Fibroblast of skin of back (primary cell): Measurements from ENCODE around the gene VGLL4.
A peak's percentile ranks its signal among the peaks of the same experiment; 100 is the strongest.

Experiments used
- DNase-seq: peaks from one replicate; pipeline ENCODE4 v3.0.0-alpha.2; 2013

The VGLL4 gene

DNA sequence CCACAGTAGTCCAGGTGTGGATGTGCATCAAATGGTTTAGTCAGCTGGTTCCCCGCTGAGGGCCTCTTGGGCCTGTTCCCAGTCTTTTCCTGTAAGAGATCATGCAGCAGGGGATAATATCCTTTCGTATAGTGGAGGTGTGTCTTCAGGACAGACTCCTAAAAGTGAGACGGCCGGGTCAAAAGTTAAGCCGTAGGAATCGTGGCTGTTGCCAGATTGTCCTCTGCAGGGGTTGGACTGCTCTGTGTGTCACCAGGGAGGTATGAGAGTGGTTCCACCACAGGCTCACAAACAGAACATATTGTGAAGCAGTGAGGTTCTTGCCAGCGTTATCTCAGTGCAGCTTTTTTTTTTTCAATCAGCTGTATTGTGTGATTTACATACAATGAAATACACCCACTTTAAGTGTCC lies 95.0 kb downstream of the VGLL4 start:
- DNase-seq = peak; percentile 86

DNA sequence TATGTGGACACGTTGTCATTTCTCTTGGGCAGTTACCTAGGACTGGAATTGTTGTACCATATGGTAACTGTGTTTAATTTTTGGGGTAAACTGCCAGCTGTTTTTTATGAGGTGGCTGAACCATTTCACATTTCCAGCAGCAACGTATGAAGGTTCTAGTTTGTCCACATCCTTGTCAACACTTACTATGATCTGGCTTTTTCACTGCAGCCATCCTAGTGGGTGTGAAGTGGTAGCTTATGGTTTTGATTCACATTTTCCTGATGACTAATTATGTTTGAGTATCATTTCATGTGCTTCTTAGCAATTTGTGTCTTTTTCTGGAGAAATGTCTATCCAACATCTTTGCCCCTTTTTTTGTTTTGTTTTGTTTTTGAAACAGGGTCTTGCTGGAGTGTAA lies 96.2 kb downstream of the VGLL4 start:
- DNase-seq = no peak

DNA sequence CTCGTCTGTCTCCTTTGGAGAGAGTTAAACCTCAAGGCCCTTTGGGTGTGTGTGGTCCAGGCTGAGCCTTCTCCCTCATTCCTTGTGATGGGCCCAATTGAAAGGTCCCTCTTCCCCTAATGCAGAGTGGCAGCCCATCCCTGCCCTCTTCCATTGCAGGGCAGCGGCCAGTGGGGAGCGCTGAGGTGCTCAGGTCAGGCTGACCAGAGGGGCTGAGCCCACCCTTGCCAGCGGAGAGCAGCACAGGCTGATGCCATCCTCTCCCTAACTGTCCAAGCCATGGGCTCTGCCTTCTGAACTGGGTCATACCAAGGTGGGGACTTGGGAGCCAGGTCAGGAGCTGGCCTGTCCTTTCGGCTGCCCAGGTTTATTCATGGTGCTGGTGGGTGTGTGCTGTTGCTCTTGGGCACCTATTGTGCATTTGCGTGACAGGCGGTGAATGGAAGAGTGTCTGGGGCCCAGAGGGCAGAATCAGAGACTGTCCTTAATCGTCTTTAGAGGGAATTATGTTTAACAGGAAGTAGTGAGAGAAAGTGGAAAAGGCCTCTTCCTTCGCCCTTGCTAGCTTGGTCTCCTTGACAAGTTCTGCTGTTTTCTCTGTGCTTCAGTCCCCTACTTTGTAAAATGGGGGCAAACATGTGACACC lies 96.9 kb downstream of the VGLL4 start:
- no peak for DNase-seq

DNA sequence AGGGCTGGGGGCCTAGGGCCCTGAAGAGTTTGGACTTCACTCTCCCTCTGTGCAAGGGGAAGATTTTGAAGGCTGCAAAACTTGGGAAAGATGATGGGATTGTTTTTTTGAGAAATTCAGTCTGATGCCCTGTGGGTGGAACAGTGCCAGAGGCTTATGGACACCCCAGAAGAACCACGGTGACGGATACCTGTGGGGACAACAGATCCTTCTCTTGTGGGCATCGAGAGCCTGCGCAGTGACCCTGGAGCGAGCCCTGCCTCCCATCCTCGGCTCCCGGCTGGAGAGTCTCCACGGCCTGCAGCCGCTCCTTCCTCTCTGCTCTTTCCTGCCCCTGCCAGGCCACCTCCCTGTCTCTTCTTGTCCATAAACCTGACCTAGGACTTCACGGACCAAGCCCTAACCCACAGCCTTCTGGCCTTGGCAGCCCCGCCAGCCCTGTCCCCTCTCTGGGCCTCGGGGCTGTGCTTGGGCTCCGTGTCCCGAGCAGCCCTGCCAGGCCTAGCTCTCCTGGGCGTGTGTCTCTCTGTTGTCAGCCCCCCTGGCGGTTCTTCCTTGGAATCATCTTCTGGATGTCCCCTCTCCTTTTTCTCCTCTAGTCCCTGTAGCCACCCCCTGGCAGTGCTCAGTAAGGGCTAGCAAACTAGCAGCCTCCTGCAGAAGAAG lies 98.4 kb downstream of the VGLL4 start:
- DNase-seq = no peak

DNA sequence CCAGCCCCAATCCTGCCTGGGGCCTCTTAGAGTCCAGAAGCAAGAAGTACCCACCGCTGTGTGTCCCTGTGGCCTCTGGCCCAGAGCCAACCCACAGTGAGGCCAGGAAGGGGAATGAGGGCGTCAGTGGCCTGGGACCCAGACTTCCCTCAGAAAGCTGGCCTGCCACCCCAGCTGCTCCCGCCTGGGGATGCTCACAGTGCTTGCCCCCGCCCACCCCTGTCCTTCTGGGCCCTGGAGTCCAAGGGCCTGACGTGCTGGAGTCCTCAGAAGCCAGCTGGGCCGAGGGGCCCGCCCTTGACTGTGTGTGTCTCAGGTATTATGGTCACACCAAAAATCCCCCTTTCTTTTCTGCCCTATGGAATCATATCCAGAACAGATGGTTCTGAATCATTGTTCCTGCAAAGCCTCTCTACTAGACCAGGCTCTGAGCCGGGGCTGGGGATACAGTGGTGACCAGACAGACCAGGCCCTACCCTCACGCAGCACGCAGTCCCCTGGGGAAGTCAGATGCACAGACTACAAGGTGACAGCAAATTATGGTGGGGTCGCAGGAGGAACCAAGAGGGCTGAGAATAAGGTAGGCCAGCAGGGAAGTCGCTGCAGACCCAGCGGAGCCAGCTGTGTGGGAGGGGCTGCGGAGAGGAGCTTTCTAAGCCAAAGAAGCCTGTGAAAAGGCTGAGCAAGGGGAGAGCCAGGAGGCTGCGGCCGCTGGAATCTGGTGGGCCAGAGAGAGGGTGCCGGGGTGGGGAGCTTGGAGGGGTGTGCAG lies 99.1 kb downstream of the VGLL4 start:
- no peak for DNase-seq

DNA sequence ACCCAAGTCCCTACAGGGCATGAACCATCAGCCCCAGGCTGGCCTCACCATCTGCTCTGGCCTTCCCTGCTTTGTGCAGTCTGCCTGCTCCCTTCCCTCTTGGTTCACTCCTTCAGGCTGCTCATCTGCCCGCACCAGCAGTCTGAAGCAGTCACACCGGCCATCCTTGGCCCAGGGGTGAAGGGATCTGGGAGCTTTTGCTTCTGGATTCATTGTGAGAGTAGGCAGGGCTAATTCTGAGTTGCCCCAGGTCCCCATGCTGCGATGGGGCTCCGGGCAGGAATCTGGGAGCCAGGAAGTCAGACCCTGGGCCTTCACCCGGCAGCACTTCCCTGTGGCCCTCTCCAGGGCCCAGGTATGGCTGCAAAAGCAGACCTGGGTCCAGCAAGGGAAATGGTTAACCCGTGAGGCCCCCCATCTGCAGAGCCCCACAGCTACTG lies 99.7 kb downstream of the VGLL4 start:
- DNase-seq = no peak

DNA sequence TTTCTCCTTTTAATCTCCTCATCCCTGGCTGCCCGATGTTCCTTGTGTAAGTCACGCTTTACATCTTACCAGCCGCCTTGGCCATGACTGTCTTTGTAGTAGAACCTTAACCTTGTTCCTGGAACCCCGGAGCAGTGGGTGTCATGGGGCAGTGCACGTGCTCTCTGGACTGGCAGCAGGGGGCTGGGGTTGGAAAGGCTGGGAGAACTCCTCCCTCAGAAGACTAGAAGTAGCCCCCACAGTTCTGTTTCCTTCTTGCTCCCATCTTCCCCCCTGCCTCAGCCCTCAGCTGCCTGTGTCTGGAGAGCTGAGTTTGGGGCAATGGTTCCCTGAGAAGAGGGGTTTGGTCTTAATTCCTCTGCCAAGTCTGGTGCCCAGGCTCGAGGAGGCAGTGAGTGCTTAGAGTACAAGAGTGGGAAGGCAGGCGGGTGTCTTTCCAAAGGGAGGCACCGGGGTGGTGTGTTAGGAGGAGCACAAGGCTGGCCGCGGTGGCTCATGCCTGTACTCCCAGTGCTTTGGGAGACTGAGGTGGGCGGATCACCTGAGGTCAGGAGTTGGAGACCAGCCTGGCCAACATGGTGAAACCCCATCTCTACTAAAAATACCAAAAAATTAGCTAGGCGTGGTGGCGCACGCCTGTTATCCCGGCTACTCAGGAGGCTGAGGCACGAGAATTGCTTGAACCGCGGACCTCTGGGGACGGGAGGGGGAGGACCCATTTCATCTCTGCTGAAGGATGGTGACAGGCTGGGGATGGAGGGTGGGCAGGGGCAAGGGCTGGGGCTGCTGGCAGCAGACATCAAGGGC lies 100.4 kb downstream of the VGLL4 start:
- DNase-seq = no peak

DNA sequence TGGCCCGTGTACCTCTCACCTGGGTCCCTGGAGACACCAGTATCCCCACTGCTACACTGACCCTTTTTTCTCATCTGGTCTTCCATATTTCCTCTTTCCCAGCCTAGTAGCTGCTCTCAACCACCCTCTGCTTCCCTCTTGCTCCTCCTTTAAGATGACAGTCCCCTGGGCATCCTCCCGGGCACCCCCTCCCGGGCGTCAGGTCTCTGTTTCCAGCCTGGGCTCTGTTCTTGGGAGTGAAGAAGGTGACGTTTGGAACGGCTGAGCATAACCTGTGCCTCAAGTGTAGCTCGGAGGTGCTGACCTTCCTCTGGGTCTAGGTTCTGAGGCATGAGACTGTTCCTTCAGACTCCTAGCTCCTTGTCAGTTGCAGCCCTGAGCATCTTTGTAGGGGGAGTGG lies 101.2 kb downstream of the VGLL4 start:
- no peak for DNase-seq

DNA sequence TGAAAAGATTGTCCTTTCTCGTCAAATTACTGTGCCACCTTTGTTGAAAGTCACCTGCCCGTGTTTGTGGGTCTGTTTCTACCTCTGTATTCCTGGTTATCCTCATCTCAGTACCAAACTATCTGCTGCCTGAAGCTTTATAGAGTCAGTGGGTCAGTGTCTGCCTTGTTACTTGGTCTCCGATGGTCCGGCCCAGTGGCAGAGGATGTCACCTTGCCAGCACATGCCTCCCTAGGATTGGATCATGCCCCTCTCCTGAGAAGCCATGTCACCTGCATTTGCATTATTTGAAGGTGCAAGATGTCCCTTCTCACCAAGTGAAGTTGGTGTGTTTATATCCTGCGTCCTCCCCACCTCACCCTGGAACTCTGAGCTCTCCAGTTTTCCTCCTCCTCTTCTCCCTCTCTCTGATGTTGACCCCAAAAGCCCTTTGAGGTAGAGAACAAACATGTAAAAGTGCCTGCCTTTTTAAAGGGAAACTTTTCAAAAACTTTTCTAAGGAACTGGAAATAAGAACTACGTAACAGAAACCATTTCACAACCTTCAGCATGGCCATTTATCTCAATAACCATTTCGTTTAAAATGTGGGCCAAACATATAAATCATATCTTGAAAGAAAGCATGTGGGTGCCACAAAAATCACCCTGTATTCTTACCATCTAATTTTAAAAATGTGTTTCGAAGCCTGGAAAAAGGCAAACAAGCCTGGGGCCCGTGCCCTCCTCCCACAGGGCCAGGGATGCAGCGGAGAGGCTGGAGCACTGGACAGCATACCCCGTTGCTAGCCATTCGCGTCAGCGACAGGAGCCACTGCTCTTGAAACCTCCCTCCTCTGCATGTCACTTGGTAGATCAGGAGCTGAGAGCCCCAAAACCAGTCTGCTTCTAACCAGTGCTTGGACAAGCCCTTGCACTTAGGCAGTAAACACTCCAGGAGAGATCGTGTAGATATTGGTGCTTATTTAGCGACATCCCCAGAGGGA lies 102.1 kb downstream of the VGLL4 start:
- DNase-seq = no peak

DNA sequence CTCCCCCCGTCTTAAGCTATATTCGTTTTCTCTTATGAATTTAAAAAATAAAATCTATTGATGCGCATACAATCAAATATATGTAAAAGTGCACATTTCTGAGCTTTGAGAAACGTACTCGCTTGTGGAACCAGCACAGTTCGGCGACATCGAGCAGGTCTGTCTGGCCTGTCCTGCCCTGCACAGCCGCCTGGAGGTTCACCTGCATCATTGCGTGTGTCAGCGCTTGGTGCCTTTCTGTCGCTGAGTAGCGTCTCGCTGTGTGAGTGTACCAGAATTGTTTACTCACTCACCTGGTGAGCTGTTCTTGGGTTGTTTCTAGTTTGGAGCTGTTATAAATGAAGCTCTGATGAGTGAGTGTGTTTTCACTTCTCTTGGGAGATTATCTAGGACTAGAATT lies 104.0 kb downstream of the VGLL4 start:
- DNase-seq = no peak

DNA sequence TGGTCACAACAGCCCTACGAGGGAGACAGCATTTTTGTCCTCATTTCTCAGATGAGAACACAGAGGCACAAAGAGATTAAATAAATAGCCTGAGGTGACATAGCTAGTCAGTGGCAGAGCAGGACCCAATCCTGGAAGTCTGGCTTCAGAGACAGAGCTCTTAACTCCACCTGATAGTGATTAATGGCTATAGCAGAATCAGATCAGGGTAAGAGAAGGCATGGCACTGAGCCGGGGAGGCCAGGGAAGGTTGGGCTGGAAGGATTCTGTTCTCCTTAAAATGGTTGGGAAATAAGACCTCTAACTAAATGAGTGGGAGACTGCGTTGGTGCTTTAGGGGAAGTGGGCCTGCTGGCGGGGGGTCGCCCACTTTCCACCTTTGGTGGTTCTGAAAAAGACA lies 104.5 kb downstream of the VGLL4 start:
- no peak for DNase-seq

DNA sequence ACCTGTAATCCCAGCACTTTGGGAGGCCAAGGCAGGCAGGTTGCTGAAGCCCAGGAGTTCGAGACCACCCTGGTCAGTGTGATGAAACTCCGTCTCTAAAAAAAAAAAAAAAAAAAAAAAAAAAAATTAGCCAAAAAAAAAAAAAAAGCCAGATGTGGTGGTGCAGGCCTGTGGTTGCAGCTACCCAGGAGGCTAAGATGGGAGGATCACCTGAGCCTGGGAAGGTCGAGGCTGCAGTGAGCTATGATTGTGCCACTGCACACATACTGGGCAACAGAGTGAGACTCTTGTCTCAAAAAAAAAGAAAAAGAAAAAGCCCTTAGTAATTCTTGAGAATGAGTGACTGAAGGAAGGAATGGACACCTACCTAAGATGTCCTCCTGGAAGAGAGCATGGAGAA lies 105.1 kb downstream of the VGLL4 start:
- DNase-seq = no peak

DNA sequence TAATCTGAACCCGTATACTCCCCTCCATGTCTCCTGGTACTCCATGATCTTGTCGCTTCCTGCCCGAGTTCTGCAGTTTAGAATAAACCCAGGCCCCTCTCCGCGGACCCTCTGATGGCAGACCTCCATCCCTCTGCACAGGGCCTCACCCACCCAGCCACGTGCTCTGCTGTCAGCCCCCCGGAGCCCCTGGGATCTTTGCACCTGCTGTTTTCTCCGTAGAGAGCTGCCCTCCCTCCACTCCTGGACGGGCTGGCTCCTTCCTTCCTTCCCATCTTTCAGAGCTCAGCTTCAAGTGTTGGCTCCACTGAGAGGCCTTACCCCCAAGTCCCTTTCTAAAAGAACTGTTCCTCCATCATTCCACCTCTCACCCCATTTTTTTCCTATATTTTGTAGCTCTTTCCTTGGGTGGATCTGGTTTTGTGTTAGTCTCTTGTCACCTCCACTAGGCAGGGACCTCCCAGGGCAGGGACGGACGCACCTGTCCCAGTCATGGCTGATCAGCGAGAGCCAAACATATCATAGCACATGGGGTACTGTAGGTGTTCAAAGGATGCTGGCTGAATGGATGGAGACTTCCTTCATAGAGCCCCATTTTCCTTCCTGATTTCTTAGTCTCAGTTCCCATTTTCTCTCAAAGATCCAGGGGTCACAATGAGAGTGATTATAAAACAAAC lies 106.6 kb downstream of the VGLL4 start:
- no peak for DNase-seq

DNA sequence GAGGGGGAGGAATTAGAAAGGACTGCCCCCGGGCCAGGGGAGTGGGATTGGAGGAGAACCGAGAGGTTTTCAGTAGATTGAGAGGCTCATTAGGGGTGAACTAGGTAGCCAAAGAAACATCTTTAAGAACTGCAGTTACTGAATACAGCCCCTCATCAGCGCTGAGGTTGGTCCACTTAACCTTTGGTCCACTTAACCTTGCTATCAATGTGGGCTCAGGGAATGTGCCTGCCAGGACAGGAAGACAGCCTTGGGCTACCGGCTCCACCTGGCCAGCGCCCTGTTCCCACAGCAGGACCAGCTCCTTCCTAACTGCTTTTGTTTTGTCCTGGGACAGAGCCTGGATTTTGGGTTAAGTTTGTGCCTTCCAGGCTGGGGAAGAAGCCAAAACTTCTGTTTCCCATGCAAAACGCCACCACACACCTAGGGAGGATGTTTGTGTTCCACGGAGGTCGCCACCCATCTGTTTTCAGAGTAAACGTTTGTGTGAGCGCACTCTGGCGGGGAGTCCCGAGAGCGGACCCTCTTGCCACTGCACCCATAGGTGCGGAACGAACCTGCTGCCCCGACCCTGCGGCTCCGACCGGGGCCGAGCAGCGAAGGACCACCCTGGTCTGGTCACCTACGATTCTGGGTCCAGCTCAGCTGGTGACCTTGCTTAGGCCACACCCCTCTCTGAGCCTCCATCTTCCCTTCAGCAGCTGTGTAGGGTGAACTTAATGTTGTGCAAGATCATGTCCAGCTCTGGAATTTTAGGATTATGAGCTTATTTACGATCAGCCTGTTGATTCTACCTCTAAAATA lies 107.4 kb downstream of the VGLL4 start:
- no peak for DNase-seq

DNA sequence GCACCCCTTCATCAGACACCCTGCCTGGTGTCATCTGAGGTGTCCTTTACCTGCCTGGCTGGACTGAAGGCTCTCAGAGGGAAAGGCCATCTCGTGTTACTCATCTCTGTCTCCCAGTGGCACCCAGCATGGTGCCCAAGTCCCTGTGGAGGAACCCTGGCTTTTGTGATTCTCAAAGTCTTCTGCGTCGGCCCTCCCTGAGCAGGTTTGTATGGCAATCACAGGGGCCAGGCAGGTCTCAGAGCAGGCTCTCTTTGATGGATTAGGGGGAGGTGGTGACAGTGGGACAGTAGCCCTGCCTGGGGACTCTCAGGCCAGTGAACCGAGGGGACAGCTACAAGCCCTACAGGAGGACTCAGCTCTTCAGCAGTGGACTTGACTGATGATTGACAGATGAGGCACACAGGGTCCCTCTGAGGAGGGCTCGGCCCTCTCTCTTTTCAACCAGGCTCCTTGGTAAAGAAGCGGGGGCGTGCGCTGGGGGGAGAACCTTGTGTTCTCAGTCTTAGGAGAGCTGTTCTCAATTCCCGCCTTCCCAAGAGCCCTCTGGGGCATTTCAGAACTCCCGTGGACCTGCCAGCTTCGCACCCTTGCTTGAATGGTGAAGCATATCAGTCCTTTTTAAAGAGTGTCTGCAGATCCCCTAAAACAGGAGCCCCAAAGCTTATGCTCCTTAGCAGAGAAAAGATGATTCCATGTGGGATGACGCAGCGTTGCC lies 108.3 kb downstream of the VGLL4 start:
- no peak for DNase-seq

DNA sequence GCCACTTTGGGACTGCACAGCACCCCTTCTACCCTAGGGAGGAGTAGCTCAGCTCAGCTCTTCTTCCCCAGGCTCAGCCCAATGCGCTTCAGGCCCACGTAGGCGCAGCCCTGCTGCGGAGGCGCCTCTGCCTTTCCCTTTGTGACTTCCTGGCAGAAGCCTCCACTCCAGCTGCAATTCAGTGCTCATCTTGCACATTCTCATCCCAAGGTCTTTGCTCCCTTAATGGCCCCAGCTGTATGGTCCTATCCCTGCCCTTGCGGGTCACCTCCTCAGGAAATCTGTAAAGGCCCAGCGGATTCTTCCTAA lies 109.0 kb downstream of the VGLL4 start:
- DNase-seq = no peak

DNA sequence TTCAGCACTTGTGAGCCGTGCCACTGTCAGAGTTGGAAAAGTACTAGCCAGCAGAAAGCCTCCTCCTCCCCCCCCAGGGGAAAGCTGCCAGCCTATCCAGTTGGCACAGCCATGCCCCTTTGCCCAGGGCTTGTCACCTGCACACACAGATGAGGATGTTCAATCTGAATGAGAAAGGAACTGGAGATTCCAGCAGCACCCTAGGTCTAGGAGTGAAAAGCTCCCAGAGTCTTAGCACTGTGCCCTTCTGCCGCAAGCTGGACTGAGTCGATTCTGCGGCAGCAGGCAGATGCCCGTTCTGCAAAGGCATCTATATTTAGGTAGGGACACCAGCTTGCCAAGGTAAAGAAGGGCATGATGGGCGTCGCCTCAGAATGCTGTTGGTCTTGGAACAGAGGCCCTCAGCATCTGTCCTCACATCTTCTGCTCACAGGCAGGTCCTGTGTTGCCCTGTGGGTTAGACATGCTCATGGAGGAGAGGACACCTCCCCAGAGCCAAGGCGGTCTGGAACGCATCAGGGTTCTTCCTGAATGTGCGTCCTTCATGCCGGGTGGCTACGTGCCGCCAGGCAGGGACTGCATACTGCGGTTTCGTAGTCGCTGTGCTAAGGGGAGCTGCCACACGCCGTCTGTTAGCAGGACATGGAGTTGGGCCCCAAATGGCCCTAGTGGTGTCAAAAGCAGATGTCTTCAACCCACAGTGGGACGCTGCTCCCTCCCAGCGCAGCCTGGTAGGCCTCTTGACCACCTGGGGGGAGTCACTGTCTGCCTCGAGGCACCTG lies 109.5 kb downstream of the VGLL4 start:
- DNase-seq = peak; percentile 83

DNA sequence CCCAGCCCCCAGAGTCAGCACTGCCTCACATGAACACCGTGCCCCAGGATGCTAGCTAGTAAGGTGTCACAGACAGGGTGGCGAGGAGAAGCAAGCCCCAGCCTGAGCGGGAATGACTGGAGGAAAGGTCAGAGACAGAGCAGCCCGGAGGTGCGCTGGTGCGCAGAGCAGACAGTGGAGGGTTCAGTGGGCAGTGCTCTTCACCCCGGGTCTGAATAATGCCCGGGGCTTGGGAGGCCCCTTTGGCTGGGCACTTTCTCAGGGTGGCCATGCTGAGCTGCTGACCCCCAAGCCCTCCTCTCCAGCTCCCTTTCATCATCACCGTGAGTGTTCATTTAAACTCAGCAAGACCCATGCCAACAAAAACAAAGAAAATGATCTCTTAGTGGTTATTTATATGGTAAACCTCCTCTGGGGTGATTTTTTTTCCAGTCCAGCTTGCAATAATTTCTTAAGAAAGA lies 110.8 kb downstream of the VGLL4 start:
- peak; percentile 66 for DNase-seq
